ENCODE measurements around the gene KIF22. TPM values are rescaled to one million over a fixed set of nuclear protein-coding genes. Genes with fewer than 3 reads are reported as not detected.

KIF22 gene
- total and polyA plus RNA-seq, 9 of the 15 experiments (the other 6 are each of a cell fraction or from before 2014, with no cell fraction given): 8.7 to 232 (median 131) TPM

GRCh38 chr16:29807426-29808218 lies 17.1 kb downstream of the KIF22 start (continued):
- TF ChIP-seq ATF7 (IDR thresholded peaks at IDR 0.05) (no peak; the same call in 1 of the 2 replicates), POLR2B (IDR thresholded peaks at IDR 0.05; ENCODE audit: low read depth, partially characterized antibody) (peak; percentile 57), STAG1 (CRISPR knock-in tag; IDR thresholded peaks at IDR 0.05; ENCODE audit: borderline replicate concordance) (peak; percentile 32; the same call in 1 of the 2 replicates), CHD4 (IDR thresholded peaks at IDR 0.05; ENCODE audit: insufficient read depth, insufficient replicate concordance, low read depth, low read length, poor library complexity, severe bottlenecking) (no peak), DMBX1 (CRISPR knock-in tag; IDR thresholded peaks at IDR 0.05; ENCODE audit: borderline replicate concordance) (no peak), ATF1 (CRISPR knock-in tag; IDR thresholded peaks at IDR 0.05) (no peak), ATF1 (tag; IDR thresholded peaks at IDR 0.05) (peak; percentile 82), AFF1 (IDR thresholded peaks at IDR 0.05; ENCODE audit: low read depth in 1 of 2, partially characterized antibody in 2 of 2) (peak; percentile 14 to 47), KDM1A (IDR thresholded peaks at IDR 0.05) (peak in 1 of 2 experiments; percentile 97; a peak in 2 of 4 replicates), ZNF511 (CRISPR knock-in tag; IDR thresholded peaks at IDR 0.05) (peak; percentile 91), MEIS2 (IDR thresholded peaks at IDR 0.05; ENCODE audit: partially characterized antibody) (peak; percentile 53), PTBP1 (IDR thresholded peaks at IDR 0.05; ENCODE audit: low read depth, low read length) (0 out of 2 replicates have a peak, but pooled peaks have one; percentile 18), PHB2 (IDR thresholded peaks at IDR 0.05; ENCODE audit: low read depth) (no peak), ZNF197 (CRISPR knock-in tag; IDR thresholded peaks at IDR 0.05; ENCODE audit: low read depth) (no peak), ZNF3 (CRISPR knock-in tag; IDR thresholded peaks at IDR 0.05) (no peak), BHLHE40 (IDR thresholded peaks at IDR 0.05; ENCODE audit: low read length) (peak; percentile 87), ARHGAP35 (IDR thresholded peaks at IDR 0.05; ENCODE audit: partially characterized antibody) (no peak), CBX2 (IDR thresholded peaks at IDR 0.05; ENCODE audit: insufficient read depth, low read length, poor library complexity, severe bottlenecking) (no peak), ARID4B (CRISPR knock-in tag; IDR thresholded peaks at IDR 0.05) (peak; percentile 98)

Measured in K562 (cell line).